ENCODE measurements around the gene ROMO1. TPM values are rescaled to one million over a fixed set of nuclear protein-coding genes. Genes with fewer than 3 reads are reported as not detected.

ROMO1 gene
- total and polyA plus RNA-seq, 2 of the 8 experiments (the other 6 are each of a cell fraction or from before 2014, with no cell fraction given), result 164 to 702 TPM

DNA sequence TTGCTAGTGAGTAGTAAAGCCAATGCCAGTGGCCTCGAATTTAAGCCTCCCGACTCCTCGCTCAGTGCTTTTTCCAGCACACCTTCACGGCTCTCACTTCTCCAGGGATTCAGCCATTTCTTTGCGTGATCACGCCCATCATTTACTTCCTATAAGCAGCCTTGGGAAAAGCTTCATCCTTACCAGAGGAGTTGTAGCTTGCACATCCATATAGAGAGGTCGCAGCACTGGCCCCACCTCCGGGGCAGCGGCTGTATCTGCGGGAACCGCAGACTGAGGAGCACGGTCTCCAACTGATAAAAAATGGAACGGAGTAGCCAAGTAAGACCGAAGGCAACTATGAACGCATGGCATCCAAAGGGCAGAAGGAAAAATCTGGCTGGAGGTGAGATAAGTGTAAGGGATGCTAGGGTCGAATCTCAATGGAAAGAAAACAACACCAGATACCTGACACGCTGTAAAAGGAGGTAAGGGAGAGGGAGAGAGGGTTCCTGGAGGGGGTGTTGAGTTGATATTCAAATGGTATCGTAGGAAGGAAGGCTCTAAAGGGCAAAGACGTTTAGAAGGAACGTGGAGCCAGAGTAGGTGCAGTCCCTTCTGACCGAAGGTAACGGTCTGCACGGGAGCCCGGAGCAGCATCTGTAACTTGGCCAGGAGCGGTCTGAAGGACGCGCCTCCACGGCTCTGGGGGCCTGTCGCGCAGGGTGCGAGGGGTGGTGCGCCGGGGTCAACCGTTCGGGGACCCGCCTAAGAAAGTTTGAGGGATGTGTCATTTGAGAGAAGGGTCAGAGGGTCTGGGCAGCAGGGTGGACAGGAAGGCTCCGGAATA lies 693 bp upstream of the ROMO1 start:
- peak in 1 of 2 experiments; percentile 50 for DNase-seq (ENCODE audit: low read depth in 1 of 2, low spot score in 2 of 2)
- no peaks in the 10 kb centered on the region for H3K27me3 ChIP-seq (replicated peaks in 1 of 4; ENCODE audit: control insufficient read depth in 3 of 4, extremely low read depth in 1 of 4, insufficient read depth in 3 of 4, low read length in 3 of 4)
- H2AFZ ChIP-seq (ENCODE audit: low read length), result peak overlapping the region; percentile 94
- 16% methylated on average over 37 of the region's 37 CpGs; no CpG with 5 or more reads in 1 of the 2 experiments for WGBS, 2 experiments (ENCODE audit: extremely low coverage in 1 of 2, insufficient coverage in 1 of 2, insufficient read length in 1 of 2, insufficient replicate concordance in 2 of 2, low coverage in 1 of 2, low lambda C conversion rate in 2 of 2, missing lambda C conversion rate in 1 of 2)
- no peak overlapping the region for H2AK5ac ChIP-seq (ENCODE audit: low read depth, low read length)
- peaks cover 0 to 2% (median under 1%) of the 10 kb centered on the region in 4 experiments; a peak in 3 of 7 replicates for H3K4me1 ChIP-seq (replicated peaks in 1 of 4; ENCODE audit: control insufficient read depth in 3 of 4, insufficient read depth in 4 of 4, low read length in 3 of 4)
- H2BK5ac ChIP-seq (ENCODE audit: low read depth, low read length), result no peak overlapping the region; the same call in 1 of the 2 replicates
- H3K27ac ChIP-seq (ENCODE audit: low read depth, low read length), result no peak overlapping the region
- no peak overlapping the region for H3K23ac ChIP-seq (ENCODE audit: insufficient read length)
- no peak for FAIRE-seq
- H3K4me3 ChIP-seq (ENCODE audit: extremely low read depth in 1 of 4, insufficient read depth in 2 of 4, low read depth in 3 of 4, low read length in 4 of 4), result peak overlapping the region; percentile 66 to 99 (median 88)
- H3K79me1 ChIP-seq (ENCODE audit: low read depth, low read length), result no peaks in the 10 kb centered on the region
- H3K18ac ChIP-seq (ENCODE audit: extremely low read depth, low read length), result no peak overlapping the region
- POLR2A ChIA-PET (ENCODE audit: partially characterized antibody), result interaction anchor here (0.8 to 40.1 kb wide), 7 partner anchors 17 to 81 kb away, joined by 3 to 2341 read pairs (median 3); partner anchors contain the start of genes CPNE1, PHF20, RBM12 and RBM39
- H4K5ac ChIP-seq (ENCODE audit: insufficient read length, low read depth, low read length), result no peak overlapping the region
- H3K14ac ChIP-seq (ENCODE audit: insufficient read length), result no peak overlapping the region
- CTCF ChIA-PET (ENCODE audit: partially characterized antibody), result no interaction called here
- H2BK120ac ChIP-seq (replicated peaks; ENCODE audit: low read depth, low read length), result no peak overlapping the region
- H3K9me3 ChIP-seq (ENCODE audit: insufficient read depth in 2 of 2, low read depth in 1 of 2, low read length in 1 of 2), result no peaks in the 10 kb centered on the region
- H3K79me2 ChIP-seq (ENCODE audit: control insufficient read depth in 1 of 2, insufficient read depth in 2 of 2, low read length in 2 of 2), result peaks cover 0 to 8% of the 10 kb centered on the region in 2 experiments; a peak in 2 of 4 replicates
- H3K4ac ChIP-seq (replicated peaks; ENCODE audit: insufficient read length, low read depth, low read length), result no peak overlapping the region
- H2BK12ac ChIP-seq (ENCODE audit: low read depth, low read length), result no peak overlapping the region
- H3K56ac ChIP-seq (replicated peaks; ENCODE audit: insufficient read length, low read depth, low read length), result no peak overlapping the region
- H3K4me2 ChIP-seq (ENCODE audit: insufficient read depth in 1 of 2, low read depth in 2 of 2, low read length in 2 of 2), result peak overlapping the region; percentile 75 to 91
- TF ChIP-seq KDM4A (IDR thresholded peaks at IDR 0.05; ENCODE audit: low read depth, low read length, severe bottlenecking) (no peak), SAP30 (IDR thresholded peaks at IDR 0.05; ENCODE audit: insufficient read depth, insufficient replicate concordance, low read length) (no peak), ASH2L (IDR thresholded peaks at IDR 0.05; ENCODE audit: low read length) (peak; percentile 20), BRCA1 (IDR thresholded peaks at IDR 0.05; ENCODE audit: low read depth, low read length) (no peak), SIN3A (conservative IDR thresholded peaks at IDR 0.05 in 1 of 2, IDR thresholded peaks at IDR 0.05 in 1 of 2; ENCODE audit: low read depth in 1 of 2, low read length in 2 of 2) (no peak), POLR2A (IDR thresholded peaks at IDR 0.05; ENCODE audit: control extremely low read depth in 1 of 2, low read depth in 2 of 2, low read length in 2 of 2) (no peak), MAFK (IDR thresholded peaks at IDR 0.05; ENCODE audit: low read depth, low read length) (no peak)
- H2BK15ac ChIP-seq (ENCODE audit: low read length), result no peak overlapping the region
- peaks cover 2 to 23% (median 5%) of the 10 kb centered on the region in 4 experiments; a peak in 5 of 8 replicates for H3K36me3 ChIP-seq (ENCODE audit: control insufficient read depth in 2 of 4, insufficient read depth in 4 of 4, low read length in 3 of 4)
- H3K9ac ChIP-seq (replicated peaks in 1 of 4; ENCODE audit: extremely low read depth in 1 of 4, low read depth in 3 of 4, low read length in 3 of 4), result peak overlapping the region; percentile 56 to 91 (median 74)
- peaks cover 13% of the 10 kb centered on the region for H3K23me2 ChIP-seq (ENCODE audit: low read depth, low read length)
- peaks cover 0 to 6% of the 10 kb centered on the region in 2 experiments for H4K20me1 ChIP-seq (replicated peaks in 1 of 2; ENCODE audit: control insufficient read depth in 1 of 2, insufficient read depth in 2 of 2, low read length in 2 of 2)
- H2BK20ac ChIP-seq (ENCODE audit: low read length), result no peak overlapping the region
- H4K8ac ChIP-seq (ENCODE audit: extremely low read depth, insufficient read depth, low read length), result no peak overlapping the region; the same call in 1 of the 2 replicates
- H4K91ac ChIP-seq (replicated peaks; ENCODE audit: insufficient read length, low read length), result no peak overlapping the region
